ENCODE data around the gene RASL10A. TPM values are rescaled to one million over a fixed set of nuclear protein-coding genes. Genes with fewer than 3 reads are reported as not detected.

Gene RASL10A
- total and polyA plus RNA-seq, 9 of the 15 experiments (the other 6 are each of a cell fraction or from before 2014, with no cell fraction given): 0.17 to 1.2 (median 0.45) TPM; not detected in 3

- H3K9me3 ChIP-seq (replicated peaks; ENCODE audit: control insufficient read depth, insufficient read depth, low read depth, low read length): no peaks in the 10 kb centered on the region
- no peak for FAIRE-seq
- POLR2A ChIA-PET: interaction anchor here (0.6 to 2.1 kb wide), 7 partner anchors 9 to 35 kb away, joined by 3 to 10 read pairs (median 6); partner anchors contain the start of genes EWSR1 and RHBDD3
- no peaks in the 10 kb centered on the region; the same call in 1 of the 2 replicates for H4K20me1 ChIP-seq (replicated peaks; ENCODE audit: control insufficient read depth, insufficient read depth, low read length)
- no peak for ATAC-seq
- peaks cover 26% of the 10 kb centered on the region; the same call in 2 of the 3 replicates for H3K36me3 ChIP-seq (ENCODE audit: control insufficient read depth, insufficient read depth, low read length)
- H2AFZ ChIP-seq (ENCODE audit: low read depth, low read length): no peak overlapping the region
- BruUV-seq (replicated peaks): no TSS peak
- H3K27me3 ChIP-seq (ENCODE audit: control insufficient read depth in 2 of 2, insufficient read depth in 2 of 2, low read length in 2 of 2): no peaks in the 10 kb centered on the region
- no peak for TF ChIP-seq ZNF121 (CRISPR knock-in tag; conservative IDR thresholded peaks at IDR 0.05)
- TF ChIP-seq JUNB (CRISPR knock-in tag; conservative IDR thresholded peaks at IDR 0.05): no peak
- no peak for TF ChIP-seq CXXC5 (CRISPR knock-in tag; IDR thresholded peaks at IDR 0.05)
- 0 out of 4 replicates have a peak, but pooled peaks of 1 of the 2 experiments have one; percentile 4 for TF ChIP-seq KDM4B (IDR thresholded peaks at IDR 0.05; ENCODE audit: borderline replicate concordance in 2 of 2, low read depth in 1 of 2)
- intact Hi-C loops (cut with micrococcal nuclease) (no loop called here), in situ Hi-C loops (cut with MboI) (no loop called here)
- peaks cover 9% of the 10 kb centered on the region for H3K79me2 ChIP-seq (ENCODE audit: control insufficient read depth, insufficient read depth, low read length)
- CTCF ChIA-PET (ENCODE audit: low intra/inter-chr PET ratio): no interaction called here
- H3K27ac ChIP-seq (ENCODE audit: extremely low read depth, low read depth, low read length): peak overlapping the region; percentile 55; the same call in 2 of the 3 replicates
- no peaks in the 10 kb centered on the region for H3K9me1 ChIP-seq (ENCODE audit: control insufficient read depth, insufficient read depth, low read length)
- DNase-seq (ENCODE audit: extremely low read depth in 1 of 4, low spot score in 3 of 4): no peak
- WGBS (ENCODE audit: insufficient coverage, low coverage, missing lambda C conversion rate): 25% methylated on average over 5 of the region's 13 CpGs
- H3K9ac ChIP-seq (ENCODE audit: insufficient read depth in 1 of 2, low read depth in 2 of 2, low read length in 2 of 2): peak overlapping the region in 1 of 2 experiments; percentile 3; a peak in 2 of 4 replicates
- no peak overlapping the region for H3K4me2 ChIP-seq (ENCODE audit: insufficient read depth, low read length)
- no peak overlapping the region for H3K4me3 ChIP-seq
- H3K4me1 ChIP-seq (replicated peaks in 1 of 2; ENCODE audit: control insufficient read depth in 2 of 2, insufficient read depth in 2 of 2, low read length in 2 of 2): peaks cover 7 to 60% of the 10 kb centered on the region in 2 experiments
These were observed 12.6 kb downstream of the RASL10A start for GRCh38 chr22:29302681-29303465.

GRCh38 chr22:29302402-29302680 lies 13.2 kb downstream of the RASL10A start:
- ATAC-seq (no peak), DNase-seq (ENCODE audit: extremely low read depth in 1 of 4, low spot score in 3 of 4) (no peak), FAIRE-seq (no peak)
- Histone ChIP-seq H3K4me1 (replicated peaks in 1 of 2; ENCODE audit: control insufficient read depth in 2 of 2, insufficient read depth in 2 of 2, low read length in 2 of 2) (peaks cover 7 to 55% of the 10 kb centered on the region in 2 experiments), H3K27me3 (ENCODE audit: control insufficient read depth in 2 of 2, insufficient read depth in 2 of 2, low read length in 2 of 2) (no peaks in the 10 kb centered on the region), H4K20me1 (replicated peaks; ENCODE audit: control insufficient read depth, insufficient read depth, low read length) (no peaks in the 10 kb centered on the region; the same call in 1 of the 2 replicates), H3K9ac (ENCODE audit: insufficient read depth in 1 of 2, low read depth in 2 of 2, low read length in 2 of 2) (no peak overlapping the region), H3K4me3 (no peak overlapping the region), H3K4me2 (ENCODE audit: insufficient read depth, low read length) (no peak overlapping the region), H3K9me3 (replicated peaks; ENCODE audit: control insufficient read depth, insufficient read depth, low read depth, low read length) (no peaks in the 10 kb centered on the region), H3K27ac (ENCODE audit: extremely low read depth, low read depth, low read length) (no peak overlapping the region), H3K9me1 (ENCODE audit: control insufficient read depth, insufficient read depth, low read length) (no peaks in the 10 kb centered on the region), H3K79me2 (ENCODE audit: control insufficient read depth, insufficient read depth, low read length) (peaks cover 4% of the 10 kb centered on the region), H3K36me3 (ENCODE audit: control insufficient read depth, insufficient read depth, low read length) (peaks cover 31% of the 10 kb centered on the region), H2AFZ (ENCODE audit: low read depth, low read length) (no peak overlapping the region)
- in situ Hi-C loops (cut with MboI) (no loop called here), intact Hi-C loops (cut with micrococcal nuclease) (no loop called here)
- no TSS peak for BruUV-seq (replicated peaks)
- ChIA-PET POLR2A (interaction anchor here (0.6 to 2.1 kb wide), 2 partner anchors 8 to 16 kb away, joined by 3 to 9 read pairs; no protein-coding TSS in a partner anchor), CTCF (ENCODE audit: low intra/inter-chr PET ratio) (no interaction called here)
- 96% methylated on average over 2 of the region's 2 CpGs for WGBS (ENCODE audit: insufficient coverage, low coverage, missing lambda C conversion rate)
- TF ChIP-seq BRD4 (IDR thresholded peaks at IDR 0.05) (no peak), MED1 (CRISPR knock-in tag; IDR thresholded peaks at IDR 0.05; ENCODE audit: borderline replicate concordance) (no peak), DIDO1 (tag; IDR thresholded peaks at IDR 0.05; ENCODE audit: low read depth) (no peak)

Measured in K562 (cell line).